HTERT RPE-1 (cell line): ENCODE results near the gene HSP90AB1.

Source experiments
- in situ Hi-C: fragments of 300-500 bp; cut with MboI; formaldehyde crosslinking; loops from 4 replicates; pipeline ENCODE4 v1.14.3; 2020; ENCODE audit warnings: low sequenced_read_pairs

Gene HSP90AB1

GRCh38 chr6:44246663-44247337 is at the start of gene HSP90AB1:
Gene HSP90AB1, plus strand, starts transcription at chr6:44247101. Its CDS starts 1,529 bp downstream, at chr6:44248630.
- in situ Hi-C loops: no loop called here

GRCh38 chr6:44198684-44199083 is 48.2 kb upstream of the HSP90AB1 start:
- in situ Hi-C loops: no loop called here

- in situ Hi-C loops: no loop called here
These were observed 47.0 kb upstream of the HSP90AB1 start for GRCh38 chr6:44199883-44200282.

GRCh38 chr6:44201200-44201599 is 45.7 kb upstream of the HSP90AB1 start:
- in situ Hi-C loops: no loop called here

- in situ Hi-C loops: no loop called here
These were observed 45.1 kb upstream of the HSP90AB1 start for GRCh38 chr6:44201638-44202303.

- in situ Hi-C loops: no loop called here
These were observed 44.4 kb upstream of the HSP90AB1 start for GRCh38 chr6:44202332-44202971.

GRCh38 chr6:44202972-44203750 is 43.7 kb upstream of the HSP90AB1 start:
- in situ Hi-C loops: no loop called here

GRCh38 chr6:44203955-44204354 is 42.9 kb upstream of the HSP90AB1 start:
- in situ Hi-C loops: no loop called here

- in situ Hi-C loops: no loop called here
These were observed 38.9 kb upstream of the HSP90AB1 start for GRCh38 chr6:44207966-44208365.

- in situ Hi-C loops: no loop called here
These were observed 35.6 kb upstream of the HSP90AB1 start for GRCh38 chr6:44211284-44211683.

- in situ Hi-C loops: no loop called here
These were observed 32.6 kb upstream of the HSP90AB1 start for GRCh38 chr6:44214307-44214706.

GRCh38 chr6:44216677-44217331 is 30.1 kb upstream of the HSP90AB1 start, which contains the start of gene MYMX:
Gene MYMX, plus strand, starts transcription at chr6:44216926. Its CDS starts 546 bp downstream, at chr6:44217472.
- in situ Hi-C loops: no loop called here

- in situ Hi-C loops: no loop called here
These were observed 29.4 kb upstream of the HSP90AB1 start for GRCh38 chr6:44217332-44218143.

GRCh38 chr6:44219053-44219814 is 27.7 kb upstream of the HSP90AB1 start:
- in situ Hi-C loops: no loop called here

- in situ Hi-C loops: no loop called here
These were observed 26.8 kb upstream of the HSP90AB1 start for GRCh38 chr6:44219815-44220784.

GRCh38 chr6:44220913-44221290 is 26.0 kb upstream of the HSP90AB1 start:
- in situ Hi-C loops: no loop called here

- in situ Hi-C loops: no loop called here
These were observed 25.5 kb upstream of the HSP90AB1 start for GRCh38 chr6:44221291-44221960.
